WTC11 (cell line): ENCODE data around the gene PLP2. TPM values are rescaled to one million over a fixed set of nuclear protein-coding genes. Genes with fewer than 3 reads are reported as not detected.

Experiments used
- ATAC-seq: fragments of 200-7000 bp; cut with Tn5 transposase; 2 replicates; pipeline ENCODE4 v1.10.0; 2021; ENCODE audit warnings: mild to moderate bottlenecking, moderate library complexity
- CTCF ChIA-PET: fragments of 300-600 bp; sonication (Branson Sonifier 250); formaldehyde crosslinking; loops from one replicate; lab custom pipeline; 2021; ENCODE audit warnings: antibody characterized with exemption; lab: Charles Lee
- POLR2A ChIA-PET: fragments of 350-600 bp; sonication (Branson Sonifier 250); formaldehyde crosslinking; loops from one replicate; lab custom pipeline; 2021; ENCODE audit warnings: antibody characterized with exemption; lab: Charles Lee
- DNase-seq: peaks from one replicate; pipeline ENCODE4 v3.0.0; 2021; ENCODE audit warnings: low spot score
- H3K27ac Mint-ChIP-seq: 2 replicates; pipeline ENCODE4 v1.8.0; 2021; ENCODE audit warnings: mixed read lengths
- H3K27me3 Mint-ChIP-seq: 2 replicates; pipeline ENCODE4 v1.8.0; 2021; ENCODE audit warnings: low read depth, mild to moderate bottlenecking, moderate library complexity, mixed read lengths
- H3K36me3 Mint-ChIP-seq: 2 replicates; pipeline ENCODE4 v1.8.0; 2021; ENCODE audit warnings: mixed read lengths
- H3K4me1 Mint-ChIP-seq: 2 replicates; pipeline ENCODE4 v1.8.0; 2022; ENCODE audit warnings: mixed read lengths
- H3K4me3 Mint-ChIP-seq: 2 replicates; pipeline ENCODE4 v1.8.0; 2021; ENCODE audit warnings: mild to moderate bottlenecking, moderate library complexity, mixed read lengths
- H3K9me3 Mint-ChIP-seq: 2 replicates; pipeline ENCODE4 v1.8.0; 2021; ENCODE audit warnings: mixed read lengths
- ELF4 ChIP-seq: sonication (generic); formaldehyde crosslinking; IDR thresholded peaks from 2 replicates; pipeline ENCODE4 v1.8.1; 2022; ENCODE audit warnings: low read depth, mild to moderate bottlenecking, moderate library complexity, missing genetic modification reagents
- EMX1 ChIP-seq: fragments of 250-450 bp; sonication (Bioruptor Pico); IDR thresholded peaks from 2 replicates; pipeline ENCODE4 v1.8.0; 2021; ENCODE audit warnings: mild to moderate bottlenecking
- GRHL2 ChIP-seq: fragments of 250-450 bp; sonication (Bioruptor Pico); IDR thresholded peaks from 2 replicates; pipeline ENCODE4 v1.8.0; 2022; ENCODE audit warnings: mild to moderate bottlenecking, moderate library complexity; ENCODE audit not compliant: insufficient replicate concordance, severe bottlenecking
- KAT7 ChIP-seq: sonication (generic); formaldehyde crosslinking; IDR thresholded peaks from 2 replicates; pipeline ENCODE4 v1.8.1; 2023; ENCODE audit warnings: missing genetic modification reagents, mild to moderate bottlenecking, borderline replicate concordance
- NR2C2 ChIP-seq: sonication (generic); formaldehyde crosslinking; IDR thresholded peaks from 2 replicates; pipeline ENCODE4 v1.8.0; 2022; ENCODE audit warnings: mild to moderate bottlenecking, missing genetic modification reagents
- SMAD3 ChIP-seq: sonication (generic); formaldehyde crosslinking; IDR thresholded peaks from 2 replicates; pipeline ENCODE4 v1.8.0; 2022; ENCODE audit warnings: missing genetic modification reagents, mild to moderate bottlenecking, borderline replicate concordance
- ZNF121 ChIP-seq: sonication (generic); formaldehyde crosslinking; IDR thresholded peaks from 2 replicates; pipeline ENCODE4 v1.8.0; 2023; ENCODE audit warnings: missing genetic modification reagents
- ZNF138 ChIP-seq: sonication (generic); formaldehyde crosslinking; conservative IDR thresholded peaks from 2 replicates; pipeline ENCODE4 v1.8.1; 2022; ENCODE audit warnings: mild to moderate bottlenecking, moderate library complexity, missing genetic modification reagents
- ZNF232 ChIP-seq: sonication (generic); formaldehyde crosslinking; IDR thresholded peaks from 2 replicates; pipeline ENCODE4 v1.8.0; 2022; ENCODE audit warnings: mild to moderate bottlenecking, missing genetic modification reagents
- ZNF396 ChIP-seq: fragments of 250-450 bp; sonication (Bioruptor Pico); IDR thresholded peaks from 2 replicates; pipeline ENCODE4 v1.8.0; 2021; ENCODE audit warnings: mild to moderate bottlenecking, moderate library complexity, borderline replicate concordance
- total RNA-seq: library from RNA; stranded (reverse); gene quantifications from 3 replicates; pipeline ENCODE4 v1.2.3, GENCODE V29; 2021
- TF ChIP-seq, protein P1 (sequence below): sonication (generic); formaldehyde crosslinking; IDR thresholded peaks from 2 replicates; pipeline ENCODE4 v1.8.0; 2022; ENCODE audit warnings: mild to moderate bottlenecking, missing genetic modification reagents
- TF ChIP-seq, protein P2 (sequence below): sonication (generic); formaldehyde crosslinking; IDR thresholded peaks from 2 replicates; pipeline ENCODE4 v1.8.0; 2022; ENCODE audit warnings: mild to moderate bottlenecking, missing genetic modification reagents
- TF ChIP-seq, protein P3 (sequence below): fragments of 250-450 bp; sonication (Bioruptor Pico); IDR thresholded peaks from 2 replicates; pipeline ENCODE4 v1.9.0; 2021; ENCODE audit warnings: moderate library complexity, mild to moderate bottlenecking, inconsistent platforms, borderline replicate concordance
- TF ChIP-seq, protein P4 (sequence below): sonication (generic); formaldehyde crosslinking; IDR thresholded peaks from 2 replicates; pipeline ENCODE4 v1.8.1; 2022; ENCODE audit warnings: low read depth, mild to moderate bottlenecking, moderate library complexity, missing genetic modification reagents, borderline replicate concordance
- TF ChIP-seq, protein P5 (sequence below): sonication (generic); formaldehyde crosslinking; IDR thresholded peaks from 2 replicates; pipeline ENCODE4 v1.8.0; 2022; ENCODE audit warnings: mild to moderate bottlenecking, missing genetic modification reagents
- TF ChIP-seq, protein P6 (sequence below): fragments of 200-600 bp; IDR thresholded peaks from 2 replicates; pipeline ENCODE4 v1.8.0; 2022; ENCODE audit warnings: antibody characterized with exemption
- TF ChIP-seq, protein P7 (sequence below): sonication (generic); formaldehyde crosslinking; IDR thresholded peaks from 2 replicates; pipeline ENCODE4 v1.8.1; 2023; ENCODE audit warnings: mild to moderate bottlenecking, moderate library complexity, missing genetic modification reagents
- TF ChIP-seq, protein P8 (sequence below): sonication (generic); formaldehyde crosslinking; IDR thresholded peaks from 2 replicates; pipeline ENCODE4 v1.8.1; 2022; ENCODE audit warnings: mild to moderate bottlenecking, missing genetic modification reagents, moderate library complexity, borderline replicate concordance
- TF ChIP-seq, protein P9 (sequence below): fragments of 250-450 bp; sonication (Bioruptor Pico); IDR thresholded peaks from 2 replicates; pipeline ENCODE4 v2.1.2; 2022; ENCODE audit warnings: mild to moderate bottlenecking, moderate library complexity

PLP2 gene
- total RNA-seq, 1 experiment from 2014 or later = 12.4 TPM

DNA sequence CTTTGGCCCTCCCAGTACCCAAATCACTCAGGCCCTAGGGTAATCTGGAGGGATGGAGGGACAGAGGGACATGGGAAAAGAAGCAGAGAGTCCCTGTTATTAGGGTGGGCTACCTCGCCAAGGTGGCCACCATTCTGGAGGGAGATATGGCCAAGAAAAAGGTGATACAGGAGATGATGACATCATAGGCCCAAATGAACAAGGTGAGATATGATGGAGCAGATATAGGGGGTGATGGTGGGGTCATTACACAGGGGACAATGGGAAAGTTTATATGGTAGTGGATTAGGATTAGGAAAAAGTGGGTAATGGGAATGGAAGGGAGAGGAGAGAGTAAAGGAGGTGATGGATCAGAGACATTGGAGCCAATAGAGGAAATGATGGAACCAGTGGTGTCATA lies 41.2 kb downstream of the PLP2 start:
- H3K36me3 Mint-ChIP-seq = no peaks in the 10 kb centered on the region
- TF ChIP-seq, protein P1, sequence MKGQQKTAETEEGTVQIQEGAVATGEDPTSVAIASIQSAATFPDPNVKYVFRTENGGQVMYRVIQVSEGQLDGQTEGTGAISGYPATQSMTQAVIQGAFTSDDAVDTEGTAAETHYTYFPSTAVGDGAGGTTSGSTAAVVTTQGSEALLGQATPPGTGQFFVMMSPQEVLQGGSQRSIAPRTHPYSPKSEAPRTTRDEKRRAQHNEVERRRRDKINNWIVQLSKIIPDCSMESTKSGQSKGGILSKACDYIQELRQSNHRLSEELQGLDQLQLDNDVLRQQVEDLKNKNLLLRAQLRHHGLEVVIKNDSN (CRISPR knock-in tag) = no peak
- TF ChIP-seq ZNF121 (CRISPR knock-in tag) = no peak
- TF ChIP-seq ZNF232 = no peak
- TF ChIP-seq, protein P2, sequence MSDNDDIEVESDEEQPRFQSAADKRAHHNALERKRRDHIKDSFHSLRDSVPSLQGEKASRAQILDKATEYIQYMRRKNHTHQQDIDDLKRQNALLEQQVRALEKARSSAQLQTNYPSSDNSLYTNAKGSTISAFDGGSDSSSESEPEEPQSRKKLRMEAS (CRISPR knock-in tag) = no peak
- no peak for TF ChIP-seq GRHL2
- TF ChIP-seq, protein P3, sequence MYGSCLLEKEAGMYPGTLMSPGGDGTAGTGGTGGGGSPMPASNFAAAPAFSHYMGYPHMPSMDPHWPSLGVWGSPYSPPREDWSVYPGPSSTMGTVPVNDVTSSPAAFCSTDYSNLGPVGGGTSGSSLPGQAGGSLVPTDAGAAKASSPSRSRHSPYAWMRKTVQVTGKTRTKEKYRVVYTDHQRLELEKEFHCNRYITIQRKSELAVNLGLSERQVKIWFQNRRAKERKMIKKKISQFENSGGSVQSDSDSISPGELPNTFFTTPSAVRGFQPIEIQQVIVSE (CRISPR knock-in tag) = no peak
- TF ChIP-seq, protein P4, sequence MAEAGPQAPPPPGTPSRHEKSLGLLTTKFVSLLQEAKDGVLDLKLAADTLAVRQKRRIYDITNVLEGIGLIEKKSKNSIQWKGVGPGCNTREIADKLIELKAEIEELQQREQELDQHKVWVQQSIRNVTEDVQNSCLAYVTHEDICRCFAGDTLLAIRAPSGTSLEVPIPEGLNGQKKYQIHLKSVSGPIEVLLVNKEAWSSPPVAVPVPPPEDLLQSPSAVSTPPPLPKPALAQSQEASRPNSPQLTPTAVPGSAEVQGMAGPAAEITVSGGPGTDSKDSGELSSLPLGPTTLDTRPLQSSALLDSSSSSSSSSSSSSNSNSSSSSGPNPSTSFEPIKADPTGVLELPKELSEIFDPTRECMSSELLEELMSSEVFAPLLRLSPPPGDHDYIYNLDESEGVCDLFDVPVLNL (CRISPR knock-in tag) = no peak
- TF ChIP-seq, protein P5, sequence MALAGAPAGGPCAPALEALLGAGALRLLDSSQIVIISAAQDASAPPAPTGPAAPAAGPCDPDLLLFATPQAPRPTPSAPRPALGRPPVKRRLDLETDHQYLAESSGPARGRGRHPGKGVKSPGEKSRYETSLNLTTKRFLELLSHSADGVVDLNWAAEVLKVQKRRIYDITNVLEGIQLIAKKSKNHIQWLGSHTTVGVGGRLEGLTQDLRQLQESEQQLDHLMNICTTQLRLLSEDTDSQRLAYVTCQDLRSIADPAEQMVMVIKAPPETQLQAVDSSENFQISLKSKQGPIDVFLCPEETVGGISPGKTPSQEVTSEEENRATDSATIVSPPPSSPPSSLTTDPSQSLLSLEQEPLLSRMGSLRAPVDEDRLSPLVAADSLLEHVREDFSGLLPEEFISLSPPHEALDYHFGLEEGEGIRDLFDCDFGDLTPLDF (CRISPR knock-in tag) = no peak
- TF ChIP-seq ELF4 (CRISPR knock-in tag) = no peak
- TF ChIP-seq, protein P6, sequence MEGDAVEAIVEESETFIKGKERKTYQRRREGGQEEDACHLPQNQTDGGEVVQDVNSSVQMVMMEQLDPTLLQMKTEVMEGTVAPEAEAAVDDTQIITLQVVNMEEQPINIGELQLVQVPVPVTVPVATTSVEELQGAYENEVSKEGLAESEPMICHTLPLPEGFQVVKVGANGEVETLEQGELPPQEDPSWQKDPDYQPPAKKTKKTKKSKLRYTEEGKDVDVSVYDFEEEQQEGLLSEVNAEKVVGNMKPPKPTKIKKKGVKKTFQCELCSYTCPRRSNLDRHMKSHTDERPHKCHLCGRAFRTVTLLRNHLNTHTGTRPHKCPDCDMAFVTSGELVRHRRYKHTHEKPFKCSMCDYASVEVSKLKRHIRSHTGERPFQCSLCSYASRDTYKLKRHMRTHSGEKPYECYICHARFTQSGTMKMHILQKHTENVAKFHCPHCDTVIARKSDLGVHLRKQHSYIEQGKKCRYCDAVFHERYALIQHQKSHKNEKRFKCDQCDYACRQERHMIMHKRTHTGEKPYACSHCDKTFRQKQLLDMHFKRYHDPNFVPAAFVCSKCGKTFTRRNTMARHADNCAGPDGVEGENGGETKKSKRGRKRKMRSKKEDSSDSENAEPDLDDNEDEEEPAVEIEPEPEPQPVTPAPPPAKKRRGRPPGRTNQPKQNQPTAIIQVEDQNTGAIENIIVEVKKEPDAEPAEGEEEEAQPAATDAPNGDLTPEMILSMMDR = no peak
- TF ChIP-seq NR2C2 (CRISPR knock-in tag) = no peak
- TF ChIP-seq ZNF396 (CRISPR knock-in tag) = no peak
- TF ChIP-seq, protein P7, sequence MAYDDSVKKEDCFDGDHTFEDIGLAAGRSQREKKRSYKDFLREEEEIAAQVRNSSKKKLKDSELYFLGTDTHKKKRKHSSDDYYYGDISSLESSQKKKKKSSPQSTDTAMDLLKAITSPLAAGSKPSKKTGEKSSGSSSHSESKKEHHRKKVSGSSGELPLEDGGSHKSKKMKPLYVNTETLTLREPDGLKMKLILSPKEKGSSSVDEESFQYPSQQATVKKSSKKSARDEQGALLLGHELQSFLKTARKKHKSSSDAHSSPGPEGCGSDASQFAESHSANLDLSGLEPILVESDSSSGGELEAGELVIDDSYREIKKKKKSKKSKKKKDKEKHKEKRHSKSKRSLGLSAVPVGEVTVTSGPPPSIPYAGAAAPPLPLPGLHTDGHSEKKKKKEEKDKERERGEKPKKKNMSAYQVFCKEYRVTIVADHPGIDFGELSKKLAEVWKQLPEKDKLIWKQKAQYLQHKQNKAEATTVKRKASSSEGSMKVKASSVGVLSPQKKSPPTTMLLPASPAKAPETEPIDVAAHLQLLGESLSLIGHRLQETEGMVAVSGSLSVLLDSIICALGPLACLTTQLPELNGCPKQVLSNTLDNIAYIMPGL (CRISPR knock-in tag) = no peak
- TF ChIP-seq, protein P8, sequence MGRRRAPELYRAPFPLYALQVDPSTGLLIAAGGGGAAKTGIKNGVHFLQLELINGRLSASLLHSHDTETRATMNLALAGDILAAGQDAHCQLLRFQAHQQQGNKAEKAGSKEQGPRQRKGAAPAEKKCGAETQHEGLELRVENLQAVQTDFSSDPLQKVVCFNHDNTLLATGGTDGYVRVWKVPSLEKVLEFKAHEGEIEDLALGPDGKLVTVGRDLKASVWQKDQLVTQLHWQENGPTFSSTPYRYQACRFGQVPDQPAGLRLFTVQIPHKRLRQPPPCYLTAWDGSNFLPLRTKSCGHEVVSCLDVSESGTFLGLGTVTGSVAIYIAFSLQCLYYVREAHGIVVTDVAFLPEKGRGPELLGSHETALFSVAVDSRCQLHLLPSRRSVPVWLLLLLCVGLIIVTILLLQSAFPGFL (CRISPR knock-in tag) = no peak
- no peak for TF ChIP-seq KAT7 (CRISPR knock-in tag)
- no peak for TF ChIP-seq ZNF138 (CRISPR knock-in tag)
- no peak for TF ChIP-seq SMAD3 (CRISPR knock-in tag)
- TF ChIP-seq EMX1 (CRISPR knock-in tag) = no peak
- TF ChIP-seq, protein P9, sequence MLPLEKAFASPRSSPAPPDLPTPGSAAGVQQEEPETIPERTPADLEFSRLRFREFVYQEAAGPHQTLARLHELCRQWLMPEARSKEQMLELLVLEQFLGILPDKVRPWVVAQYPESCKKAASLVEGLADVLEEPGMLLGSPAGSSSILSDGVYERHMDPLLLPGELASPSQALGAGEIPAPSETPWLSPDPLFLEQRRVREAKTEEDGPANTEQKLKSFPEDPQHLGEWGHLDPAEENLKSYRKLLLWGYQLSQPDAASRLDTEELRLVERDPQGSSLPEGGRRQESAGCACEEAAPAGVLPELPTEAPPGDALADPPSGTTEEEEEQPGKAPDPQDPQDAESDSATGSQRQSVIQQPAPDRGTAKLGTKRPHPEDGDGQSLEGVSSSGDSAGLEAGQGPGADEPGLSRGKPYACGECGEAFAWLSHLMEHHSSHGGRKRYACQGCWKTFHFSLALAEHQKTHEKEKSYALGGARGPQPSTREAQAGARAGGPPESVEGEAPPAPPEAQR = no peak

More for the DNA sequence above, 41.2 kb downstream of the PLP2 start:
- Mint-ChIP-seq H3K4me1 (no peaks in the 10 kb centered on the region), H3K9me3 (peaks cover 4% of the 10 kb centered on the region; the same call in 1 of the 2 replicates), H3K4me3 (no peak overlapping the region), H3K27ac (no peak overlapping the region), H3K27me3 (peaks cover 8% of the 10 kb centered on the region)
- no peak for DNase-seq
- ChIA-PET POLR2A (no interaction called here), CTCF (no interaction called here)
- ATAC-seq = no peak
